ENCODE results near the gene NOTO. TPM values are rescaled to one million over a fixed set of nuclear protein-coding genes. Genes with fewer than 3 reads are reported as not detected.

Gene NOTO
- total RNA-seq, 3 donors from 2014 or later (not counting 1 experiment from before 2014, with no cell fraction given), result not detected

DNA sequence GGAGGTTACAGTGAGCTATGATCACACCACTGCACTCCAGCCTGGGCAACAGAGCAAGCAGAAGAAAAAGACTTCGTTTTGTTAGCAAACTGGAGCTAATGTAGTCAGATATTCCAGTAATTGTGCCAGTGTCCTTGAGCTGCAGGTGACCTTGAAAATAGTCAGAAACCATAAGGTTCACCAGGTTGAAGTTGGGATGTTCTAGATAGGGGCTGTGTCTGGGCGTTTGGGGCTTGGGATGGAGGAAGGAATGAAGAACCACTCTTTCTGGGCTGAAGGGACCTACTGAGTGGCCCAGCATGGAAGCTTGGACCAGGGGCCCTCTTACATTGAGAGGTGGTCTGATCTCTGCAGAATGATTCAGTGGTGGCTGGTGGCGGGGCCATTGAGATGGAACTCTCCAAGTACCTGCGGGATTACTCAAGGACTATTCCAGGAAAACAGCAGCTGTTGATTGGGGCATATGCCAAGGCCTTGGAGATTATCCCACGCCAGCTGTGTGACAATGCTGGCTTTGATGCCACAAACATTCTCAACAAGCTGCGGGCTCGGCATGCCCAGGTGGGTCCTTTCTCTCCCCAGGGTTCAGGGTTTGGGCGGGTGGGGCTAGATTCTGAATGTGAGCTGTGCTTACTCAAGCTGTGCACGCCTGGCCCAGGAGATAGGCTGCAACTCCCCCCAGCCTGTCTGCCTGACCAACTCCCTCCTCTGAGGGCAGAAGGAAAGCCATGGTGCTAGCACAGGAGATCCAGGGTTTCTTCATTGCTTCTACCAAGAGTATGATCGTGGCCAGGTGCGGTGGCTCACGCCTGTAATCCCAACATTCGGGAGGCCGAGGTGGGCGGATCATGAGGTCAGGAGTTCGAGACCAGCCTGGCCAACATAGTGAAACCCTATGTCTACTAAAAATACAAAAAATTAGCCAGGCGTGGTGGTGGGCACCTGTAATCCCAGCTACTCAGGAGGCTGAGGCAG is 48.8 kb downstream of the NOTO start:
- Mint-ChIP-seq H3K27me3 (ENCODE audit: low read depth in 2 of 2) (no peaks in the 10 kb centered on the region), H3K27ac (no peak overlapping the region), H3K36me3 (peaks cover 28% of the 10 kb centered on the region), H3K4me3 (no peak overlapping the region), H3K9me3 (no peaks in the 10 kb centered on the region), H3K4me1 (peaks cover 0 to 15% of the 10 kb centered on the region in 2 donors)
- no peaks in the 10 kb centered on the region for H3K9me3 ChIP-seq (ENCODE audit: control insufficient read depth, insufficient read depth, low read length)
- DNase-seq (no peak), ATAC-seq (no peak)
- H3K4me3 ChIP-seq (ENCODE audit: low read length), result no peak overlapping the region
- H3K27me3 ChIP-seq (ENCODE audit: control insufficient read depth, insufficient read depth, low read length), result no peaks in the 10 kb centered on the region
- intact Hi-C loops (cut with micrococcal nuclease), result no loop called here
- no peaks in the 10 kb centered on the region for H3K4me1 ChIP-seq (ENCODE audit: control insufficient read depth, insufficient read depth, low read length)
- H3K27ac ChIP-seq (ENCODE audit: low read length), result no peak overlapping the region
- H3K36me3 ChIP-seq (ENCODE audit: control insufficient read depth, insufficient read depth, low read length), result peaks cover 78% of the 10 kb centered on the region
- WGBS (ENCODE audit: insufficient coverage), result 95% methylated on average over 17 of the region's 17 CpGs
- TF ChIP-seq, protein P1, sequence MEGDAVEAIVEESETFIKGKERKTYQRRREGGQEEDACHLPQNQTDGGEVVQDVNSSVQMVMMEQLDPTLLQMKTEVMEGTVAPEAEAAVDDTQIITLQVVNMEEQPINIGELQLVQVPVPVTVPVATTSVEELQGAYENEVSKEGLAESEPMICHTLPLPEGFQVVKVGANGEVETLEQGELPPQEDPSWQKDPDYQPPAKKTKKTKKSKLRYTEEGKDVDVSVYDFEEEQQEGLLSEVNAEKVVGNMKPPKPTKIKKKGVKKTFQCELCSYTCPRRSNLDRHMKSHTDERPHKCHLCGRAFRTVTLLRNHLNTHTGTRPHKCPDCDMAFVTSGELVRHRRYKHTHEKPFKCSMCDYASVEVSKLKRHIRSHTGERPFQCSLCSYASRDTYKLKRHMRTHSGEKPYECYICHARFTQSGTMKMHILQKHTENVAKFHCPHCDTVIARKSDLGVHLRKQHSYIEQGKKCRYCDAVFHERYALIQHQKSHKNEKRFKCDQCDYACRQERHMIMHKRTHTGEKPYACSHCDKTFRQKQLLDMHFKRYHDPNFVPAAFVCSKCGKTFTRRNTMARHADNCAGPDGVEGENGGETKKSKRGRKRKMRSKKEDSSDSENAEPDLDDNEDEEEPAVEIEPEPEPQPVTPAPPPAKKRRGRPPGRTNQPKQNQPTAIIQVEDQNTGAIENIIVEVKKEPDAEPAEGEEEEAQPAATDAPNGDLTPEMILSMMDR (IDR thresholded peaks at IDR 0.05), result no peak

GRCh38 chr2:73252238-73253027 is 50.1 kb downstream of the NOTO start:
- WGBS (ENCODE audit: insufficient coverage), result 90% methylated on average over 16 of the region's 17 CpGs
- ATAC-seq (no peak), DNase-seq (no peak)
- Mint-ChIP-seq H3K4me3 (no peak overlapping the region), H3K36me3 (peaks cover 18% of the 10 kb centered on the region), H3K27ac (no peak overlapping the region), H3K9me3 (no peaks in the 10 kb centered on the region), H3K27me3 (ENCODE audit: low read depth in 2 of 2) (no peaks in the 10 kb centered on the region), H3K4me1 (peaks cover 0 to 13% of the 10 kb centered on the region in 2 donors)
- no peaks in the 10 kb centered on the region for H3K4me1 ChIP-seq (ENCODE audit: control insufficient read depth, insufficient read depth, low read length)
- TF ChIP-seq, protein P1 (IDR thresholded peaks at IDR 0.05), result no peak
- intact Hi-C loops (cut with micrococcal nuclease), result no loop called here
- no peak overlapping the region for H3K4me3 ChIP-seq (ENCODE audit: low read length)
- peaks cover 66% of the 10 kb centered on the region for H3K36me3 ChIP-seq (ENCODE audit: control insufficient read depth, insufficient read depth, low read length)
- H3K27me3 ChIP-seq (ENCODE audit: control insufficient read depth, insufficient read depth, low read length), result no peaks in the 10 kb centered on the region
- no peak overlapping the region for H3K27ac ChIP-seq (ENCODE audit: low read length)
- no peaks in the 10 kb centered on the region for H3K9me3 ChIP-seq (ENCODE audit: control insufficient read depth, insufficient read depth, low read length)

DNA sequence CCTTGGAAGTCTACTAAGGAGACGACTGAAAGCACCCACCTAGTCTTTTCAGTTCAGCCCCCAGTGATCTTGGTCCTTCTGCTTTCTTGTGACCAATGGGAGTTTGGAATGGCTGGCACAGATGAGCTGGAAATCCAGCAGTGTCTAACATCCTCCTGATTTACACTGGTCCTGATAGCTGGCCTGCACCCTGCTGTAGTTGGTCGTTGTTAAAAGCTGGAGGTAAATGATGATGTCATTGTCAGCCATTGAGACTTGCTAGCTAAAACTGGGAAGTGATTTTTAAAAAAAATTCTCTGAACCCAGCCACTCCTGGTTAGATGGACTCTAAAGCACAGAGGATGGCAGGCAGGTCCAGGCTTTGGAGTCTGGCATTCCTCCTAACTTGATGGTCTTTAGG is 51.0 kb downstream of the NOTO start:
- Mint-ChIP-seq H3K27ac (no peak overlapping the region), H3K27me3 (ENCODE audit: low read depth in 2 of 2) (no peaks in the 10 kb centered on the region), H3K4me1 (peaks cover 0 to 13% of the 10 kb centered on the region in 2 donors), H3K4me3 (no peak overlapping the region), H3K9me3 (no peaks in the 10 kb centered on the region), H3K36me3 (peaks cover 18% of the 10 kb centered on the region)
- Histone ChIP-seq H3K27ac (ENCODE audit: low read length) (no peak overlapping the region), H3K9me3 (ENCODE audit: control insufficient read depth, insufficient read depth, low read length) (no peaks in the 10 kb centered on the region), H3K4me1 (ENCODE audit: control insufficient read depth, insufficient read depth, low read length) (no peaks in the 10 kb centered on the region), H3K36me3 (ENCODE audit: control insufficient read depth, insufficient read depth, low read length) (peaks cover 58% of the 10 kb centered on the region), H3K4me3 (ENCODE audit: low read length) (no peak overlapping the region), H3K27me3 (ENCODE audit: control insufficient read depth, insufficient read depth, low read length) (no peaks in the 10 kb centered on the region)
- DNase-seq (no peak), ATAC-seq (no peak)
- TF ChIP-seq, protein P1 (IDR thresholded peaks at IDR 0.05), result no peak
- intact Hi-C loops (cut with micrococcal nuclease), result no loop called here
- 65% methylated on average over 2 of the region's 2 CpGs for WGBS (ENCODE audit: insufficient coverage)
